B cell (primary cell): ENCODE data around the gene MEF2B.

Experiments used
- EZH2 ChIP-seq: IDR thresholded peaks from 2 replicates; pipeline ENCODE4 v1.6.1; 2012; ENCODE audit warnings: borderline replicate concordance, low read depth, mild to moderate bottlenecking, moderate library complexity, low read length; ENCODE audit not compliant: insufficient read depth, poor library complexity, severe bottlenecking
- TF ChIP-seq, protein P1 (sequence below): fragments of 200-600 bp; IDR thresholded peaks from one replicate; pipeline ENCODE4 v1.8.0; 2022; ENCODE audit warnings: antibody characterized with exemption, mild to moderate bottlenecking

GRCh38 chr19:19202707-19203011 lies 32.6 kb upstream of the MEF2B start:
- TF ChIP-seq, protein P1, sequence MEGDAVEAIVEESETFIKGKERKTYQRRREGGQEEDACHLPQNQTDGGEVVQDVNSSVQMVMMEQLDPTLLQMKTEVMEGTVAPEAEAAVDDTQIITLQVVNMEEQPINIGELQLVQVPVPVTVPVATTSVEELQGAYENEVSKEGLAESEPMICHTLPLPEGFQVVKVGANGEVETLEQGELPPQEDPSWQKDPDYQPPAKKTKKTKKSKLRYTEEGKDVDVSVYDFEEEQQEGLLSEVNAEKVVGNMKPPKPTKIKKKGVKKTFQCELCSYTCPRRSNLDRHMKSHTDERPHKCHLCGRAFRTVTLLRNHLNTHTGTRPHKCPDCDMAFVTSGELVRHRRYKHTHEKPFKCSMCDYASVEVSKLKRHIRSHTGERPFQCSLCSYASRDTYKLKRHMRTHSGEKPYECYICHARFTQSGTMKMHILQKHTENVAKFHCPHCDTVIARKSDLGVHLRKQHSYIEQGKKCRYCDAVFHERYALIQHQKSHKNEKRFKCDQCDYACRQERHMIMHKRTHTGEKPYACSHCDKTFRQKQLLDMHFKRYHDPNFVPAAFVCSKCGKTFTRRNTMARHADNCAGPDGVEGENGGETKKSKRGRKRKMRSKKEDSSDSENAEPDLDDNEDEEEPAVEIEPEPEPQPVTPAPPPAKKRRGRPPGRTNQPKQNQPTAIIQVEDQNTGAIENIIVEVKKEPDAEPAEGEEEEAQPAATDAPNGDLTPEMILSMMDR, result no peak
- TF ChIP-seq EZH2, result no peak
